ENCODE data around the gene ZNF555.
A peak's percentile ranks its signal among the peaks of the same experiment; 100 is the strongest.

- TF ChIP-seq CTCF (IDR thresholded peaks at IDR 0.05; ENCODE audit: low read depth, low read length, poor library complexity, severe bottlenecking) = peak; percentile 67
- no peak for TF ChIP-seq EZH2phosphoT487 (IDR thresholded peaks at IDR 0.05; ENCODE audit: borderline replicate concordance, low read length)
Observed at GRCh38 chr19:2887391-2887914, 46.2 kb downstream of the ZNF555 start.
